HEK293T (cell line): ENCODE results near the gene SUN1.

Source experiments
- ARNT ChIP-seq: fragments of 450-650 bp; IDR thresholded peaks from 2 replicates; pipeline ENCODE4 v1.6.1; 2017; ENCODE audit warnings: mild to moderate bottlenecking
- BHLHE40 ChIP-seq: fragments of 450-650 bp; IDR thresholded peaks from 2 replicates; pipeline ENCODE4 v1.6.1; 2016; ENCODE audit warnings: mild to moderate bottlenecking, moderate library complexity, borderline replicate concordance
- CTBP1 ChIP-seq: fragments of 450-650 bp; IDR thresholded peaks from 2 replicates; pipeline ENCODE4 v1.6.1; 2016; ENCODE audit warnings: borderline replicate concordance
- ELF4 ChIP-seq: fragments of 450-650 bp; IDR thresholded peaks from 2 replicates; pipeline ENCODE4 v1.6.1; 2017; ENCODE audit warnings: antibody characterized with exemption
- FOXK2 ChIP-seq: fragments of 450-650 bp; IDR thresholded peaks from 2 replicates; pipeline ENCODE4 v1.6.1; 2016; ENCODE audit warnings: mild to moderate bottlenecking
- NFRKB ChIP-seq: fragments of 450-650 bp; IDR thresholded peaks from 2 replicates; pipeline ENCODE4 v1.6.1; 2016; ENCODE audit warnings: mild to moderate bottlenecking, moderate library complexity
- SP1 ChIP-seq: fragments of 450-650 bp; IDR thresholded peaks from 2 replicates; pipeline ENCODE4 v1.6.1; 2017
- SUZ12 ChIP-seq: fragments of 450-650 bp; IDR thresholded peaks from 2 replicates; pipeline ENCODE4 v1.6.1; 2016; ENCODE audit warnings: mild to moderate bottlenecking
- TARDBP ChIP-seq: fragments of 450-650 bp; IDR thresholded peaks from 2 replicates; pipeline ENCODE4 v1.6.1; 2016
- TF ChIP-seq, protein P1 (sequence below): fragments of 450-650 bp; IDR thresholded peaks from 2 replicates; pipeline ENCODE4 v1.6.1; 2016

DNA sequence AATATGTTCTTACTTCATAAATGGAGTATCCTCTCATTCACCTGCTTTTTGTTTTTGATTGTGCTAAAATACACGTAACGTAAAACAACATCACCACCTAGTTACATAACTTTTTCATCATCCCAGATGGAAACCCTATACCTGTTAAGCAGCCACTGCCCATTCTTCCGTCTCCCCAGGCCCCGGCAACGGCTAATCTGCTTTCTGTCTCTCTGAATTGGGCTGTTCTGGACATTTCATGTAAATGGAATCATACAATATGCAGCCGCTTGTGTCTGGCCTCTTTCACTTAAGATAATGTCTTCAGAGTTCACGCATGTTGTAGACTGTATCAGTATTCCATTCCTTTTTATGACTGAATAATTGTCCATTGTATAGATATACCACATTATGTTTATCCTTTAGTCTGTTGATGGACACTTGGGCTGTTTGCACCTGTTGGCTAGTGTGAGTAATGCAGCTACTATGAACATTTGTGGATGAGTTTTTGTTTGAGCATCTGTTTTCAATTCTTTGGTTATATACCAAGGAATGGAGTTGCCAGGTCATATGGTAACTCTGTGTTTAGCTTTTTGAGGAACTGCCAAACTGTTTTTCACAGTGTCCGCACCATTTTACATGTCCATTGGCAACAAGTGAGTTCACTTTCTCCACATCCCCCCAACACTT lies 14.1 kb upstream of the SUN1 start:
- TF ChIP-seq, protein P1, sequence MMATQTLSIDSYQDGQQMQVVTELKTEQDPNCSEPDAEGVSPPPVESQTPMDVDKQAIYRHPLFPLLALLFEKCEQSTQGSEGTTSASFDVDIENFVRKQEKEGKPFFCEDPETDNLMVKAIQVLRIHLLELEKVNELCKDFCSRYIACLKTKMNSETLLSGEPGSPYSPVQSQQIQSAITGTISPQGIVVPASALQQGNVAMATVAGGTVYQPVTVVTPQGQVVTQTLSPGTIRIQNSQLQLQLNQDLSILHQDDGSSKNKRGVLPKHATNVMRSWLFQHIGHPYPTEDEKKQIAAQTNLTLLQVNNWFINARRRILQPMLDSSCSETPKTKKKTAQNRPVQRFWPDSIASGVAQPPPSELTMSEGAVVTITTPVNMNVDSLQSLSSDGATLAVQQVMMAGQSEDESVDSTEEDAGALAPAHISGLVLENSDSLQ = peak; percentile 89
- TF ChIP-seq ELF4 (no peak), NFRKB (no peak), TARDBP (no peak), FOXK2 (no peak), SUZ12 (no peak), ARNT (no peak), SP1 (no peak), CTBP1 (no peak), BHLHE40 (no peak)
